ENCODE measurements around the gene NAALADL2. TPM values are rescaled to one million over a fixed set of nuclear protein-coding genes. Genes with fewer than 3 reads are reported as not detected.
A peak's percentile ranks its signal among the peaks of the same experiment; 100 is the strongest.

The NAALADL2 gene
- total and polyA plus RNA-seq, 2 donors (not counting 1 experiment from before 2014, with no cell fraction given) = 8.8 to 11.6 TPM

GRCh38 chr3:175411405-175411804, 552.3 kb downstream of the NAALADL2 start:
- Histone ChIP-seq H3K4me2 (ENCODE audit: extremely low read depth, insufficient read depth, low read length) (no peak overlapping the region), H2AFZ (ENCODE audit: low read length) (no peak overlapping the region), H3K9ac (ENCODE audit: insufficient read depth, low read length) (no peak overlapping the region), H3K4me1 (ENCODE audit: control insufficient read depth, extremely low read depth, insufficient read depth, low read length) (no peaks in the 10 kb centered on the region), H3K27ac (ENCODE audit: insufficient read depth, low read length) (no peak overlapping the region), H3K36me3 (ENCODE audit: control insufficient read depth, insufficient read depth, low read length) (no peaks in the 10 kb centered on the region), H4K20me1 (ENCODE audit: control insufficient read depth, extremely low read depth, insufficient read depth, low read length) (no peaks in the 10 kb centered on the region), H3K79me2 (ENCODE audit: control insufficient read depth, insufficient read depth, low read length) (no peaks in the 10 kb centered on the region), H3K9me3 (ENCODE audit: control insufficient read depth, insufficient read depth, low read depth, low read length) (no peaks in the 10 kb centered on the region), H3K27me3 (ENCODE audit: control insufficient read depth, insufficient read depth, low read length) (no peaks in the 10 kb centered on the region), H3K4me3 (replicated peaks in 1 of 4; ENCODE audit: control extremely low read depth in 1 of 4, insufficient read depth in 1 of 4, low read depth in 3 of 4, low read length in 4 of 4) (no peak overlapping the region)
- peak in 1 of 2 donors; percentile 70 for DNase-seq (ENCODE audit: low read depth in 2 of 2)
- TF ChIP-seq EZH2 (IDR thresholded peaks at IDR 0.05; ENCODE audit: low read length, missing control alignments) (no peak), CTCF (conservative IDR thresholded peaks at IDR 0.05 in 1 of 2, IDR thresholded peaks at IDR 0.05 in 1 of 2; ENCODE audit: low read depth in 1 of 2, low read length in 2 of 2) (no peak)

DNA sequence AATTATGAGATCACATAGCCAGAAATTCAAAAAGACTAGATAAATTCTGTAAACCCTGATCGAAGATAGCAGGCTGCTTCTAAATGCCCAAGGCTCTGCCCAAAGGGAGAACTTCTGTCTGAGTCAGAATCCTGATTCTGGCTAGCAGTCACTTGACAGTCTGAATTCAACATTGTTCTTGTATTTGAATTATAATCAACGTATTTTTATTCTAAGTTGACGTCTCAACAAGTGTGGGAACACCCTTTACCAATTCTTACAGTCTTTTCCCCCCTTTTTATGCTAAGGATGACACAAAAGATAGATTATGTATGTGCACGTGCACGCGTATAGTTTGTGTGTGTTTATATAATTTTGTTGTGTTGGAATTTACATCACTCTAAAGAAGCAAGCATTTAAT, 552.8 kb downstream of the NAALADL2 start:
- no peak for DNase-seq (ENCODE audit: low read depth in 2 of 2)
- no peaks in the 10 kb centered on the region for H3K79me2 ChIP-seq (ENCODE audit: control insufficient read depth, insufficient read depth, low read length)

DNA sequence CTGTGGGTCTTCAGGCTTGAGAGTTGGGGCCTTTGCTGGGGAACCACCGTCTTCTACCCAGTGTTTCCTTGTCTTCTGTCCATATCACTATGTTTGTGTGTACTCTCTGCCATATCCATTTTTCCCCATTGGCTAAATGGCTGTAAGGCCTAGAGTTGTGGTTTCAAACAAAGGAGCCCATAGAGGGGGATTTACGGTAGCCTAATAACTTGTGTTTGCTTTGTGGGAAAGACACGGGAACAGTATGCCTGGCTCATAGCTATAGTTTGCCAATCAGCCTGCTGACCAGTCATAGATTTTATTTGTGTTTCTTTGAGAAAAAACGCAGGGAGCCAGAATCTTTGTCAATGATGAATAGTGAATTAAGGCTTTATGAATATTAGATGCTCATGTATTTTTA, 554.8 kb downstream of the NAALADL2 start:
- no peak overlapping the region for H2AFZ ChIP-seq (ENCODE audit: low read length)
- H3K79me2 ChIP-seq (ENCODE audit: control insufficient read depth, insufficient read depth, low read length) = no peaks in the 10 kb centered on the region
- no peak overlapping the region for H3K27ac ChIP-seq (ENCODE audit: insufficient read depth, low read length)
- no peaks in the 10 kb centered on the region for H3K4me1 ChIP-seq (ENCODE audit: control insufficient read depth, extremely low read depth, insufficient read depth, low read length)
- no peak for DNase-seq (ENCODE audit: low read depth in 2 of 2)
- no peaks in the 10 kb centered on the region for H4K20me1 ChIP-seq (ENCODE audit: control insufficient read depth, extremely low read depth, insufficient read depth, low read length)
- no peak overlapping the region for H3K4me2 ChIP-seq (ENCODE audit: extremely low read depth, insufficient read depth, low read length)
- TF ChIP-seq CTCF (conservative IDR thresholded peaks at IDR 0.05 in 1 of 2, IDR thresholded peaks at IDR 0.05 in 1 of 2; ENCODE audit: low read depth in 1 of 2, low read length in 2 of 2) (no peak), EZH2 (IDR thresholded peaks at IDR 0.05; ENCODE audit: low read length, missing control alignments) (no peak)
- no peak overlapping the region for H3K4me3 ChIP-seq (replicated peaks in 1 of 4; ENCODE audit: control extremely low read depth in 1 of 4, insufficient read depth in 1 of 4, low read depth in 3 of 4, low read length in 4 of 4)
- H3K9ac ChIP-seq (ENCODE audit: insufficient read depth, low read length) = no peak overlapping the region
- no peaks in the 10 kb centered on the region for H3K27me3 ChIP-seq (ENCODE audit: control insufficient read depth, insufficient read depth, low read length)
- H3K9me3 ChIP-seq (ENCODE audit: control insufficient read depth, insufficient read depth, low read depth, low read length) = no peaks in the 10 kb centered on the region
- H3K36me3 ChIP-seq (ENCODE audit: control insufficient read depth, insufficient read depth, low read length) = no peaks in the 10 kb centered on the region

More for the DNA sequence above, 552.8 kb downstream of the NAALADL2 start:
- Histone ChIP-seq H4K20me1 (ENCODE audit: control insufficient read depth, extremely low read depth, insufficient read depth, low read length) (no peaks in the 10 kb centered on the region), H3K9ac (ENCODE audit: insufficient read depth, low read length) (no peak overlapping the region), H3K4me1 (ENCODE audit: control insufficient read depth, extremely low read depth, insufficient read depth, low read length) (no peaks in the 10 kb centered on the region), H3K36me3 (ENCODE audit: control insufficient read depth, insufficient read depth, low read length) (no peaks in the 10 kb centered on the region), H3K27ac (ENCODE audit: insufficient read depth, low read length) (no peak overlapping the region), H2AFZ (ENCODE audit: low read length) (no peak overlapping the region), H3K9me3 (ENCODE audit: control insufficient read depth, insufficient read depth, low read depth, low read length) (no peaks in the 10 kb centered on the region), H3K27me3 (ENCODE audit: control insufficient read depth, insufficient read depth, low read length) (no peaks in the 10 kb centered on the region), H3K4me2 (ENCODE audit: extremely low read depth, insufficient read depth, low read length) (no peak overlapping the region), H3K4me3 (replicated peaks in 1 of 4; ENCODE audit: control extremely low read depth in 1 of 4, insufficient read depth in 1 of 4, low read depth in 3 of 4, low read length in 4 of 4) (no peak overlapping the region)
- TF ChIP-seq EZH2 (IDR thresholded peaks at IDR 0.05; ENCODE audit: low read length, missing control alignments) (no peak), CTCF (conservative IDR thresholded peaks at IDR 0.05 in 1 of 2, IDR thresholded peaks at IDR 0.05 in 1 of 2; ENCODE audit: low read depth in 1 of 2, low read length in 2 of 2) (no peak)
